ENCODE measurements around the gene PTGDS. TPM values are rescaled to one million over a fixed set of nuclear protein-coding genes. Genes with fewer than 3 reads are reported as not detected.

Gene PTGDS
- total and polyA plus RNA-seq, 9 of the 15 experiments (the other 6 are each of a cell fraction or from before 2014, with no cell fraction given) = 0.46 to 7.1 (median 2.0) TPM

- ATAC-seq (no peak), FAIRE-seq (no peak), DNase-seq (ENCODE audit: extremely low read depth in 1 of 4, low spot score in 3 of 4) (no peak)
- Histone ChIP-seq H4K20me1 (replicated peaks; ENCODE audit: control insufficient read depth, insufficient read depth, low read length) (no peaks in the 10 kb centered on the region), H3K9me3 (replicated peaks; ENCODE audit: control insufficient read depth, insufficient read depth, low read depth, low read length) (no peaks in the 10 kb centered on the region; the same call in 1 of the 2 replicates), H3K4me2 (ENCODE audit: insufficient read depth, low read length) (no peak overlapping the region; the same call in 1 of the 2 replicates), H3K27ac (ENCODE audit: extremely low read depth, low read depth, low read length) (peak overlapping the region; percentile 19; the same call in 1 of the 3 replicates), H3K9me1 (ENCODE audit: control insufficient read depth, insufficient read depth, low read length) (no peaks in the 10 kb centered on the region), H3K79me2 (ENCODE audit: control insufficient read depth, insufficient read depth, low read length) (peaks cover 12% of the 10 kb centered on the region), H2AFZ (ENCODE audit: low read depth, low read length) (no peak overlapping the region), H3K4me3 (no peak overlapping the region), H3K36me3 (ENCODE audit: control insufficient read depth, insufficient read depth, low read length) (peaks cover 22% of the 10 kb centered on the region; the same call in 1 of the 3 replicates), H3K27me3 (ENCODE audit: control insufficient read depth in 2 of 2, insufficient read depth in 2 of 2, low read length in 2 of 2) (no peaks in the 10 kb centered on the region), H3K9ac (ENCODE audit: insufficient read depth in 1 of 2, low read depth in 2 of 2, low read length in 2 of 2) (peak overlapping the region in 1 of 2 experiments; percentile 65; a peak in 1 of 4 replicates), H3K4me1 (replicated peaks in 1 of 2; ENCODE audit: control insufficient read depth in 2 of 2, insufficient read depth in 2 of 2, low read length in 2 of 2) (peaks cover 27 to 63% of the 10 kb centered on the region in 2 experiments; a peak in 4 of 5 replicates)
- intact Hi-C loops (cut with micrococcal nuclease) (no loop called here), in situ Hi-C loops (cut with MboI) (no loop called here)
- WGBS (ENCODE audit: insufficient coverage, low coverage, missing lambda C conversion rate) = 59% methylated on average over 14 of the region's 18 CpGs
- CTCF ChIA-PET (ENCODE audit: low intra/inter-chr PET ratio) = no interaction called here
- no TSS peak for BruUV-seq (replicated peaks)
- TF ChIP-seq NFE2 (IDR thresholded peaks at IDR 0.05; ENCODE audit: low read depth) (no peak), ZBTB7A (IDR thresholded peaks at IDR 0.05; ENCODE audit: borderline replicate concordance, control insufficient read depth, low read depth, low read length) (peak; percentile 17; the same call in 1 of the 2 replicates), RBFOX2 (IDR thresholded peaks at IDR 0.05; ENCODE audit: low read depth, low read length) (0 out of 2 replicates have a peak, but pooled peaks have one; percentile 14), PYGO2 (tag; IDR thresholded peaks at IDR 0.05) (no peak), NR2F6 (CRISPR knock-in tag; IDR thresholded peaks at IDR 0.05) (no peak), ZNF445 (CRISPR knock-in tag; IDR thresholded peaks at IDR 0.05; ENCODE audit: low read depth) (no peak)
- POLR2A ChIA-PET = no interaction called here
Observed at GRCh38 chr9:136997830-136998234, 20.5 kb downstream of the PTGDS start.
